ENCODE measurements around the gene MPST.

The MPST gene

DNA sequence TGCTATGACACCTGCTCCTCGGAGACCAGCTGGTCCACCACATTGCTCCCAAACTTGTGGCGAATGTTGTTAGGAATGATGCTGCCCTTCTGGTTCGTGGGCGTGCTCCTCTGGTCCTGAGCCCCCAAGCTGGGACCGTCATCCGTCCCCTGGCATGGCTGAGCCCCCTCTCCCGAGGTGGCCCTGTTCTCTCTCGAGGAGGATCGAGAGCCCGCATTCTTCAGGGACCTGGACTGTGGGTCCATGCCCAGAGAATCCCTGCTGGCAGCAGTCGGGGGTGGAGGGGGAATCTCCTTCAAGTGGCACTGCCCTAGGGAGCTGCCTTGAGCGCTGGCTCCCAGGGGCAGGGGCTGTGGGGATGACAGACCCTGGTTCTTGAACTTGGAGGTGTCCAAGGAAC is 17.7 kb upstream of the MPST start:
- H3K79me2 ChIP-seq (ENCODE audit: low read length) = no peaks in the 10 kb centered on the region
- H3K36me3 ChIP-seq (replicated peaks; ENCODE audit: low read depth, low read length) = no peaks in the 10 kb centered on the region
- H3K27me3 ChIP-seq (ENCODE audit: low read depth, low read length) = peaks cover 44% of the 10 kb centered on the region
- no peak overlapping the region for H2AFZ ChIP-seq (ENCODE audit: low read depth, low read length)
- no peak overlapping the region for H3K4me2 ChIP-seq (ENCODE audit: low read length)
- no peaks in the 10 kb centered on the region for H3K9me3 ChIP-seq (ENCODE audit: insufficient read depth, low read length)
- no peaks in the 10 kb centered on the region for H4K20me1 ChIP-seq (ENCODE audit: insufficient read depth, low read length)
- no peak overlapping the region for H3K27ac ChIP-seq (ENCODE audit: low read length)
- H3K4me3 ChIP-seq (ENCODE audit: low read length) = no peak overlapping the region
- H3K9ac ChIP-seq (ENCODE audit: low read length) = no peak overlapping the region
- TF ChIP-seq, protein P1, sequence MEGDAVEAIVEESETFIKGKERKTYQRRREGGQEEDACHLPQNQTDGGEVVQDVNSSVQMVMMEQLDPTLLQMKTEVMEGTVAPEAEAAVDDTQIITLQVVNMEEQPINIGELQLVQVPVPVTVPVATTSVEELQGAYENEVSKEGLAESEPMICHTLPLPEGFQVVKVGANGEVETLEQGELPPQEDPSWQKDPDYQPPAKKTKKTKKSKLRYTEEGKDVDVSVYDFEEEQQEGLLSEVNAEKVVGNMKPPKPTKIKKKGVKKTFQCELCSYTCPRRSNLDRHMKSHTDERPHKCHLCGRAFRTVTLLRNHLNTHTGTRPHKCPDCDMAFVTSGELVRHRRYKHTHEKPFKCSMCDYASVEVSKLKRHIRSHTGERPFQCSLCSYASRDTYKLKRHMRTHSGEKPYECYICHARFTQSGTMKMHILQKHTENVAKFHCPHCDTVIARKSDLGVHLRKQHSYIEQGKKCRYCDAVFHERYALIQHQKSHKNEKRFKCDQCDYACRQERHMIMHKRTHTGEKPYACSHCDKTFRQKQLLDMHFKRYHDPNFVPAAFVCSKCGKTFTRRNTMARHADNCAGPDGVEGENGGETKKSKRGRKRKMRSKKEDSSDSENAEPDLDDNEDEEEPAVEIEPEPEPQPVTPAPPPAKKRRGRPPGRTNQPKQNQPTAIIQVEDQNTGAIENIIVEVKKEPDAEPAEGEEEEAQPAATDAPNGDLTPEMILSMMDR (IDR thresholded peaks at IDR 0.05; ENCODE audit: low read depth, low read length) = no peak
- TF ChIP-seq EZH2phosphoT487 (IDR thresholded peaks at IDR 0.05; ENCODE audit: low read depth) = no peak
- no peaks in the 10 kb centered on the region for H3K4me1 ChIP-seq (ENCODE audit: low read length)

DNA sequence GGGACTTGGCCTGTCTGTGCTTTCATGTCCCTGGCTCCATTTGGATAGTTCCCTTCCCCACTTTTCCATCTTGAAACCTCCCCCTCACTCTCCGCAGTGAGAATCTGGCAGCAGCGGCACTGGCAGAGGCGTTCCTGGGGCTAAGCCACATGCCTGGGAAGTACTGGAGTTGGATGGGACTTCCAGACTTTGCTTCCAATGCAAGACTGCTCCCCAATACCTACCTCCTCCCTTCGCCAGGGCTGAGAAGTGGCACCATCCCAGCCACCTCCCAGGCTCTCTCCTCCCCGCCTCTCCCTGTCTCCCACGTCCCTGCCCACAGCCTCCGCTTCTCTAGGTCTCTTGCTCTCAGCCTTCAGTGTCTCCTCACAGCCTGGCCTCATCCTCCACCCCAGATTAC is 16.9 kb upstream of the MPST start:
- Histone ChIP-seq H3K36me3 (replicated peaks; ENCODE audit: low read depth, low read length) (no peaks in the 10 kb centered on the region), H3K9me3 (ENCODE audit: insufficient read depth, low read length) (no peaks in the 10 kb centered on the region), H3K79me2 (ENCODE audit: low read length) (no peaks in the 10 kb centered on the region), H3K4me3 (ENCODE audit: low read length) (no peak overlapping the region), H3K27me3 (ENCODE audit: low read depth, low read length) (peaks cover 44% of the 10 kb centered on the region), H4K20me1 (ENCODE audit: insufficient read depth, low read length) (no peaks in the 10 kb centered on the region), H3K4me1 (ENCODE audit: low read length) (no peaks in the 10 kb centered on the region), H3K4me2 (ENCODE audit: low read length) (no peak overlapping the region), H2AFZ (ENCODE audit: low read depth, low read length) (no peak overlapping the region), H3K9ac (ENCODE audit: low read length) (no peak overlapping the region), H3K27ac (ENCODE audit: low read length) (no peak overlapping the region)
- TF ChIP-seq, protein P1 (IDR thresholded peaks at IDR 0.05; ENCODE audit: low read depth, low read length) = no peak
- no peak for TF ChIP-seq EZH2phosphoT487 (IDR thresholded peaks at IDR 0.05; ENCODE audit: low read depth)

DNA sequence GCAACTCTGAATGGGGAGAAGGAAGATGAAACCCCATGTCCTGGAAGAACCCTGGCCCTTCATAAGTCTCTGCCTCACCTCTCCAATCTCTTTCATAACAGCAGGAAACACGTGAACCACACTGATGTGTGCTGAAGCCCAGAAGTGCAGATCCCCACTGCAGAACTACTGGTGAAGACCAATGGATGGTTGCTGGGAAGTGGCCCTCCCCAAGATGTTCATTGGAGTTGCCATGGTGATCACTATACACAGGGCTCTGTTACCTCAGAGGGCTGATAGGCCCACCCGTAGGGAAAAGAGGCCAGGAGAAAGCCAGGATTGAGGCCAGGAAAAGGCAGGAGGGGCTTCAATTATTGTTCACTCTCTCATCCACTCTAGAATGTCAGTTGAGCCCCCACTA is 11.9 kb upstream of the MPST start:
- Histone ChIP-seq H4K20me1 (ENCODE audit: insufficient read depth, low read length) (no peaks in the 10 kb centered on the region), H3K4me2 (ENCODE audit: low read length) (no peak overlapping the region), H3K36me3 (replicated peaks; ENCODE audit: low read depth, low read length) (no peaks in the 10 kb centered on the region), H3K27ac (ENCODE audit: low read length) (no peak overlapping the region), H3K9me3 (ENCODE audit: insufficient read depth, low read length) (no peaks in the 10 kb centered on the region), H3K27me3 (ENCODE audit: low read depth, low read length) (peaks cover 49% of the 10 kb centered on the region), H3K9ac (ENCODE audit: low read length) (no peak overlapping the region), H3K79me2 (ENCODE audit: low read length) (no peaks in the 10 kb centered on the region), H3K4me3 (ENCODE audit: low read length) (no peak overlapping the region), H3K4me1 (ENCODE audit: low read length) (no peaks in the 10 kb centered on the region), H2AFZ (ENCODE audit: low read depth, low read length) (no peak overlapping the region)
- TF ChIP-seq, protein P1 (IDR thresholded peaks at IDR 0.05; ENCODE audit: low read depth, low read length) = no peak
- no peak for TF ChIP-seq EZH2phosphoT487 (IDR thresholded peaks at IDR 0.05; ENCODE audit: low read depth)

DNA sequence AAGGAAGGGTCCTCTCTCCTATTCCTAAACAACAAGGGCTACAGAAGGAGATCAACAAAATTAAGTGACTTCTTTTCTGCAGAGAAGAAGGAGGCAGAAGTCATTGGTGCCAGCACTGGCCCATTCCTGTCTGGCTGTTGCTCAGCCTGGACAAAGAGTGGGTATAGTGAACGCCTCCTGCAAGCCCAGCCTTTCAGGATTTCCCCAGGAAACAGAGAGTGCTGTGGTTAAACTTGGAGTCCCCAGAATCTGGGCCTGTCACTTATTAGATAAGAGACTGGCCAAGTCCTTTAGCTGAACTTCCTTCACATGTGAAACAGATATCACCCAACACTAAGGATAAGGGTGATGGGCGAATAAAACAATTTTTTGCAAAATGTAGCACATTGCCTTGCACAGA is 11.2 kb upstream of the MPST start:
- no peaks in the 10 kb centered on the region for H4K20me1 ChIP-seq (ENCODE audit: insufficient read depth, low read length)
- H3K9ac ChIP-seq (ENCODE audit: low read length) = no peak overlapping the region
- H3K9me3 ChIP-seq (ENCODE audit: insufficient read depth, low read length) = no peaks in the 10 kb centered on the region
- no peak overlapping the region for H3K4me2 ChIP-seq (ENCODE audit: low read length)
- no peak overlapping the region for H3K4me3 ChIP-seq (ENCODE audit: low read length)
- H3K79me2 ChIP-seq (ENCODE audit: low read length) = no peaks in the 10 kb centered on the region
- TF ChIP-seq, protein P1 (IDR thresholded peaks at IDR 0.05; ENCODE audit: low read depth, low read length) = no peak
- no peak for TF ChIP-seq EZH2phosphoT487 (IDR thresholded peaks at IDR 0.05; ENCODE audit: low read depth)
- no peaks in the 10 kb centered on the region for H3K36me3 ChIP-seq (replicated peaks; ENCODE audit: low read depth, low read length)
- H3K27me3 ChIP-seq (ENCODE audit: low read depth, low read length) = peaks cover 49% of the 10 kb centered on the region
- H2AFZ ChIP-seq (ENCODE audit: low read depth, low read length) = no peak overlapping the region
- no peaks in the 10 kb centered on the region for H3K4me1 ChIP-seq (ENCODE audit: low read length)
- no peak overlapping the region for H3K27ac ChIP-seq (ENCODE audit: low read length)

All from OCI-LY3 (cell line).